Trophoblast cell (in vitro differentiated cells and primary cell): ENCODE results near the gene VWC2.

Experiments used
- DNase-seq, 2 donors: peaks; one replicate each; pipeline ENCODE4 v3.0.0-alpha.2; 2016
- H2AFZ ChIP-seq: 2 replicates; pipeline ENCODE4 v1.6.1; 2013; ENCODE audit warnings: low read length, moderate library complexity, mild to moderate bottlenecking; ENCODE audit not compliant: insufficient read depth, poor library complexity
- H2AK5ac ChIP-seq: 2 replicates; pipeline ENCODE4 v1.6.1; 2013; ENCODE audit warnings: mild to moderate bottlenecking, low read length
- H2BK120ac ChIP-seq: 2 replicates; pipeline ENCODE4 v1.6.1; 2013; ENCODE audit warnings: low read length, mild to moderate bottlenecking, moderate library complexity; ENCODE audit not compliant: insufficient read depth, poor library complexity
- H2BK12ac ChIP-seq: 2 replicates; pipeline ENCODE4 v1.6.1; 2013; ENCODE audit warnings: mild to moderate bottlenecking, low read length, moderate library complexity
- H2BK5ac ChIP-seq: 2 replicates; pipeline ENCODE4 v1.6.1; 2013; ENCODE audit warnings: low read length, low read depth, moderate library complexity, mild to moderate bottlenecking; ENCODE audit not compliant: poor library complexity
- H3K14ac ChIP-seq: 2 replicates; pipeline ENCODE4 v1.6.1; 2013; ENCODE audit warnings: mild to moderate bottlenecking, low read length
- H3K18ac ChIP-seq: 2 replicates; pipeline ENCODE4 v1.6.1; 2013; ENCODE audit warnings: mild to moderate bottlenecking, low read length
- H3K23ac ChIP-seq: 2 replicates; pipeline ENCODE4 v1.6.1; 2013; ENCODE audit warnings: low read length
- H3K27ac ChIP-seq: 2 replicates; pipeline ENCODE4 v1.5.1; 2013; ENCODE audit warnings: low read depth, mild to moderate bottlenecking, inconsistent platforms, low read length, moderate library complexity
- H3K27me3 ChIP-seq: 2 replicates; pipeline ENCODE4 v1.6.1; 2013; ENCODE audit warnings: inconsistent platforms, mild to moderate bottlenecking, low read length, moderate library complexity; ENCODE audit not compliant: insufficient read depth
- H3K36me3 ChIP-seq, 2 experiments: 1 replicate in 1 of 2; 2 replicates in 1 of 2; pipeline ENCODE4 v1.6.1; 2013; ENCODE audit warnings: low read length in 2 of 2, mild to moderate bottlenecking in 2 of 2, moderate library complexity in 1 of 2; ENCODE audit not compliant: insufficient read depth in 2 of 2, control insufficient read depth in 1 of 2
- H3K4ac ChIP-seq: 2 replicates; pipeline ENCODE4 v1.6.1; 2013; ENCODE audit warnings: low read depth, mild to moderate bottlenecking, low read length, moderate library complexity
- H3K4me1 ChIP-seq, 2 experiments: 1 replicate in 1 of 2; 2 replicates in 1 of 2; pipeline ENCODE4 v1.6.1; 2013; ENCODE audit warnings: low read length in 2 of 2, mild to moderate bottlenecking in 2 of 2, moderate library complexity in 1 of 2; ENCODE audit not compliant: insufficient read depth in 2 of 2, control insufficient read depth in 1 of 2
- H3K4me2 ChIP-seq: 2 replicates; pipeline ENCODE4 v1.6.1; 2013; ENCODE audit warnings: inconsistent platforms, mild to moderate bottlenecking, low read length, moderate library complexity
- H3K4me3 ChIP-seq: 2 replicates; pipeline ENCODE4 v1.5.1; 2013; ENCODE audit warnings: mild to moderate bottlenecking, low read depth, low read length, inconsistent platforms
- H3K79me1 ChIP-seq: one replicate; pipeline ENCODE4 v1.6.1; 2013; ENCODE audit warnings: low read length
- H3K79me2 ChIP-seq: 2 replicates; pipeline ENCODE4 v1.6.1; 2013; ENCODE audit warnings: low read length, mild to moderate bottlenecking; ENCODE audit not compliant: control insufficient read depth, insufficient read depth, poor library complexity
- H3K9ac ChIP-seq: 2 replicates; pipeline ENCODE4 v1.6.1; 2013; ENCODE audit warnings: mild to moderate bottlenecking, low read length
- H3K9me3 ChIP-seq: 2 replicates; pipeline ENCODE4 v1.6.1; 2013; ENCODE audit warnings: low read depth, mild to moderate bottlenecking, control low read depth, inconsistent platforms, low read length; ENCODE audit not compliant: insufficient read depth
- H4K12ac ChIP-seq: 2 replicates; pipeline ENCODE4 v1.6.1; 2013; ENCODE audit warnings: low read depth, mild to moderate bottlenecking, low read length, moderate library complexity
- H4K8ac ChIP-seq: 2 replicates; pipeline ENCODE4 v1.6.1; 2013; ENCODE audit warnings: low read depth, mild to moderate bottlenecking, low read length, moderate library complexity
- H4K91ac ChIP-seq: one replicate; pipeline ENCODE4 v1.6.1; 2013; ENCODE audit warnings: low read depth, mild to moderate bottlenecking, low read length, moderate library complexity
- WGBS: extraction: QIAGEN DNeasy Blood & Tissue Kit; methylation state at CpG from one replicate; pipeline ENCODE4 v1.1.7; 2013; ENCODE audit warnings: missing lambda C conversion rate; ENCODE audit not compliant: insufficient read length, insufficient coverage; ENCODE audit errors: extremely low coverage; 5-methylcytosine and 5-hydroxymethylcytosine counted together

The VWC2 gene

GRCh38 chr7:49883933-49884332 lies 110.5 kb downstream of the VWC2 start:
- Histone ChIP-seq H3K4me2 (no peak overlapping the region), H3K79me1 (no peaks in the 10 kb centered on the region), H2AK5ac (no peak overlapping the region), H2BK5ac (no peak overlapping the region), H3K27ac (no peak overlapping the region), H3K14ac (no peak overlapping the region), H3K23ac (no peak overlapping the region), H4K8ac (no peak overlapping the region), H3K4ac (no peak overlapping the region), H2BK120ac (no peak overlapping the region), H3K4me1 (no peaks in the 10 kb centered on the region), H3K27me3 (no peaks in the 10 kb centered on the region), H4K12ac (no peak overlapping the region), H2AFZ (no peak overlapping the region), H2BK12ac (no peak overlapping the region), H4K91ac (no peak overlapping the region), H3K9me3 (peaks cover 7% of the 10 kb centered on the region), H3K4me3 (no peak overlapping the region), H3K9ac (peak overlapping the region; percentile 21), H3K18ac (no peak overlapping the region), H3K36me3 (no peaks in the 10 kb centered on the region), H3K79me2 (no peaks in the 10 kb centered on the region)
- no peak for DNase-seq
- WGBS = no CpG with 5 or more reads among the region's 1 CpG

- no peak overlapping the region for H3K14ac ChIP-seq
- WGBS = no CpG with 5 or more reads among the region's 11 CpGs
- no peak overlapping the region for H3K4me3 ChIP-seq
- H2AK5ac ChIP-seq = no peak overlapping the region
- no peaks in the 10 kb centered on the region for H3K36me3 ChIP-seq
- no peak overlapping the region for H2BK5ac ChIP-seq
- no peak overlapping the region for H2BK120ac ChIP-seq
- H3K4ac ChIP-seq = no peak overlapping the region
- no peak overlapping the region for H4K12ac ChIP-seq
- H3K9me3 ChIP-seq = peaks cover 7% of the 10 kb centered on the region
- H3K18ac ChIP-seq = no peak overlapping the region
- no peak overlapping the region for H3K9ac ChIP-seq
- H3K79me2 ChIP-seq = no peaks in the 10 kb centered on the region
- no peak overlapping the region for H4K8ac ChIP-seq
- no peak for DNase-seq
- no peak overlapping the region for H3K23ac ChIP-seq
- H3K27ac ChIP-seq = no peak overlapping the region
- no peak overlapping the region for H2BK12ac ChIP-seq
- H3K4me1 ChIP-seq = no peaks in the 10 kb centered on the region
- H3K79me1 ChIP-seq = no peaks in the 10 kb centered on the region
- H3K4me2 ChIP-seq = no peak overlapping the region
- H4K91ac ChIP-seq = no peak overlapping the region
- no peak overlapping the region for H2AFZ ChIP-seq
- H3K27me3 ChIP-seq = no peaks in the 10 kb centered on the region
These were observed 112.3 kb downstream of the VWC2 start for GRCh38 chr7:49885593-49886285.

- Histone ChIP-seq H3K4me3 (no peak overlapping the region), H3K14ac (no peak overlapping the region), H3K9me3 (no peaks in the 10 kb centered on the region), H3K79me1 (no peaks in the 10 kb centered on the region), H3K36me3 (no peaks in the 10 kb centered on the region), H3K27me3 (no peaks in the 10 kb centered on the region), H3K4ac (no peak overlapping the region), H2AFZ (no peak overlapping the region), H3K18ac (no peak overlapping the region), H2BK12ac (no peak overlapping the region), H4K91ac (no peak overlapping the region), H2BK120ac (no peak overlapping the region), H3K79me2 (no peaks in the 10 kb centered on the region), H4K8ac (no peak overlapping the region), H3K23ac (no peak overlapping the region), H4K12ac (no peak overlapping the region), H3K27ac (no peak overlapping the region), H2AK5ac (no peak overlapping the region), H3K9ac (no peak overlapping the region), H3K4me2 (no peak overlapping the region), H2BK5ac (no peak overlapping the region), H3K4me1 (no peaks in the 10 kb centered on the region)
- DNase-seq = no peak
- no CpG with 5 or more reads among the region's 2 CpGs for WGBS
These were observed 119.0 kb downstream of the VWC2 start for GRCh38 chr7:49892481-49892880.

- H3K4me3 ChIP-seq = no peak overlapping the region
- no peaks in the 10 kb centered on the region for H3K27me3 ChIP-seq
- no peak overlapping the region for H3K14ac ChIP-seq
- no peaks in the 10 kb centered on the region for H3K36me3 ChIP-seq
- no peak overlapping the region for H3K4ac ChIP-seq
- H3K23ac ChIP-seq = no peak overlapping the region
- H2BK120ac ChIP-seq = no peak overlapping the region
- H3K9me3 ChIP-seq = no peaks in the 10 kb centered on the region
- no peaks in the 10 kb centered on the region for H3K79me1 ChIP-seq
- H3K4me1 ChIP-seq = no peaks in the 10 kb centered on the region
- no peaks in the 10 kb centered on the region for H3K79me2 ChIP-seq
- H3K18ac ChIP-seq = no peak overlapping the region
- H4K12ac ChIP-seq = no peak overlapping the region
- DNase-seq = no peak
- no peak overlapping the region for H3K4me2 ChIP-seq
- H4K91ac ChIP-seq = no peak overlapping the region
- H2BK12ac ChIP-seq = no peak overlapping the region
- H2AK5ac ChIP-seq = no peak overlapping the region
- H3K9ac ChIP-seq = no peak overlapping the region
- H3K27ac ChIP-seq = no peak overlapping the region
- WGBS = no CpG with 5 or more reads among the region's 4 CpGs
- H4K8ac ChIP-seq = no peak overlapping the region
- no peak overlapping the region for H2AFZ ChIP-seq
- no peak overlapping the region for H2BK5ac ChIP-seq
These were observed 119.7 kb downstream of the VWC2 start for GRCh38 chr7:49893131-49893530.
